H9 (cell line): ENCODE results near the gene SLC51A. TPM values are rescaled to one million over a fixed set of nuclear protein-coding genes. Genes with fewer than 3 reads are reported as not detected.

Experiments
- DNase-seq: peaks from one replicate; pipeline ENCODE4 v3.0.0-alpha.2; 2017
- H2AFZ ChIP-seq: one replicate; pipeline ENCODE4 v1.6.1; 2013; ENCODE audit warnings: mild to moderate bottlenecking, low read length, control low read depth, moderate library complexity
- H2AK5ac ChIP-seq: 2 replicates; pipeline ENCODE4 v1.6.1; 2013; ENCODE audit warnings: low read length, control low read depth, mixed read lengths; ENCODE audit not compliant: insufficient read length
- H2BK120ac ChIP-seq: one replicate; pipeline ENCODE4 v1.6.1; 2013; ENCODE audit warnings: low read depth, mild to moderate bottlenecking, low read length, control low read depth, inconsistent platforms; ENCODE audit not compliant: poor library complexity, severe bottlenecking
- H2BK12ac ChIP-seq: 2 replicates; pipeline ENCODE4 v1.6.1; 2013; ENCODE audit warnings: low read length, control low read depth, mixed read lengths, low read depth; ENCODE audit not compliant: insufficient read length
- H2BK15ac ChIP-seq: 2 replicates; pipeline ENCODE4 v1.6.1; 2013; ENCODE audit warnings: low read depth, low read length, control low read depth
- H2BK20ac ChIP-seq: one replicate; pipeline ENCODE4 v1.6.1; 2013; ENCODE audit warnings: low read depth, mild to moderate bottlenecking, low read length, control low read depth, inconsistent platforms; ENCODE audit not compliant: poor library complexity, severe bottlenecking
- H2BK5ac ChIP-seq: 2 replicates; pipeline ENCODE4 v1.6.1; 2013; ENCODE audit warnings: low read length, control low read depth, mixed read lengths; ENCODE audit not compliant: insufficient read length
- H3K14ac ChIP-seq: 2 replicates; pipeline ENCODE4 v1.6.1; 2013; ENCODE audit warnings: low read length, control low read depth; ENCODE audit not compliant: insufficient read depth
- H3K18ac ChIP-seq: 2 replicates; pipeline ENCODE4 v1.6.1; 2013; ENCODE audit warnings: low read depth, mild to moderate bottlenecking, mixed read lengths, low read length, control low read depth; ENCODE audit not compliant: insufficient read length
- H3K23ac ChIP-seq: 2 replicates; pipeline ENCODE4 v1.6.1; 2013; ENCODE audit warnings: low read length, control low read depth, mixed read lengths, low read depth; ENCODE audit not compliant: insufficient read length
- H3K23me2 ChIP-seq: 2 replicates; pipeline ENCODE4 v1.6.1; 2013; ENCODE audit warnings: low read depth, mild to moderate bottlenecking, mixed read lengths, low read length, control low read depth; ENCODE audit not compliant: insufficient read length, poor library complexity, severe bottlenecking
- H3K27ac ChIP-seq: 2 replicates; pipeline ENCODE4 v1.5.1; 2013; ENCODE audit warnings: low read length, control low read depth, mixed read lengths, low read depth; ENCODE audit not compliant: insufficient read length
- H3K27me3 ChIP-seq: 2 replicates; pipeline ENCODE4 v1.6.1; 2013; ENCODE audit warnings: low read length, control low read depth, inconsistent platforms; ENCODE audit not compliant: insufficient read depth
- H3K4ac ChIP-seq: 2 replicates; pipeline ENCODE4 v1.6.1; 2013; ENCODE audit warnings: low read depth, mild to moderate bottlenecking, control low read depth, inconsistent platforms, low read length, moderate library complexity
- H3K4me1 ChIP-seq: 2 replicates; pipeline ENCODE4 v1.6.1; 2013; ENCODE audit warnings: low read length, control low read depth, inconsistent platforms; ENCODE audit not compliant: insufficient read depth
- H3K4me2 ChIP-seq: 2 replicates; pipeline ENCODE4 v1.6.1; 2013; ENCODE audit warnings: low read length, control low read depth, mixed read lengths; ENCODE audit not compliant: insufficient read length, insufficient read depth
- H3K56ac ChIP-seq: 2 replicates; pipeline ENCODE4 v1.6.1; 2013; ENCODE audit warnings: low read depth, mild to moderate bottlenecking, mixed read lengths, low read length, control low read depth; ENCODE audit not compliant: insufficient read length
- H3K79me1 ChIP-seq: 2 replicates; pipeline ENCODE4 v1.6.1; 2013; ENCODE audit warnings: low read depth, mild to moderate bottlenecking, moderate library complexity, low read length, control low read depth, inconsistent platforms; ENCODE audit not compliant: insufficient read depth, poor library complexity, severe bottlenecking
- H3K79me2 ChIP-seq: 2 replicates; pipeline ENCODE4 v1.6.1; 2013; ENCODE audit warnings: low read length, control low read depth, inconsistent platforms; ENCODE audit not compliant: insufficient read depth
- H3K9ac ChIP-seq: 2 replicates; pipeline ENCODE4 v1.6.1; 2013; ENCODE audit warnings: low read length, control low read depth, mixed read lengths; ENCODE audit not compliant: insufficient read length; ENCODE audit errors: extremely low read depth
- H3K9me3 ChIP-seq: one replicate; pipeline ENCODE4 v1.6.1; 2013; ENCODE audit warnings: low read depth, low read length, inconsistent platforms; ENCODE audit not compliant: control insufficient read depth
- H3T11ph ChIP-seq: one replicate; pipeline ENCODE4 v1.6.1; 2013; ENCODE audit warnings: mild to moderate bottlenecking, low read length, control low read depth, inconsistent platforms
- H4K20me1 ChIP-seq: one replicate; pipeline ENCODE4 v1.6.1; 2013; ENCODE audit not compliant: control insufficient read depth, insufficient read length, insufficient read depth
- H4K5ac ChIP-seq: 2 replicates; pipeline ENCODE4 v1.6.1; 2013; ENCODE audit warnings: low read depth, mild to moderate bottlenecking, mixed read lengths, low read length, control low read depth; ENCODE audit not compliant: insufficient read length
- H4K8ac ChIP-seq: replicated peaks from 2 replicates; pipeline ENCODE4 v1.6.1; 2013; ENCODE audit warnings: low read length, control low read depth, mixed read lengths, low read depth; ENCODE audit not compliant: insufficient read length
- H4K91ac ChIP-seq: 2 replicates; pipeline ENCODE4 v1.6.1; 2013; ENCODE audit warnings: low read depth, mild to moderate bottlenecking, moderate library complexity, mixed read lengths, low read length, control low read depth; ENCODE audit not compliant: insufficient read length
- H3K27ac Mint-ChIP-seq, 3 experiments: 2 replicates in 2 of 3; 3 replicates in 1 of 3; pipeline ENCODE4 v1.8.0; 2020 to 2021; ENCODE audit warnings: mixed read lengths in 3 of 3, mild to moderate bottlenecking in 1 of 3, moderate library complexity in 1 of 3
- H3K27me3 Mint-ChIP-seq: 2 replicates; pipeline ENCODE4 v1.8.0; 2021; ENCODE audit warnings: low read depth, mild to moderate bottlenecking, moderate library complexity, mixed read lengths
- H3K36me3 Mint-ChIP-seq, 3 experiments: 2 replicates in 2 of 3; 3 replicates in 1 of 3; pipeline ENCODE4 v1.8.0; 2020 to 2021; ENCODE audit warnings: low read depth in 3 of 3, mixed read lengths in 3 of 3; ENCODE audit not compliant: insufficient read depth in 1 of 3
- H3K4me1 Mint-ChIP-seq, 2 experiments: 2 replicates each; pipeline ENCODE4 v1.8.0; 2020; ENCODE audit warnings: mixed read lengths in 2 of 2
- H3K4me3 Mint-ChIP-seq, 2 experiments: 2 replicates in 1 of 2; 3 replicates in 1 of 2; pipeline ENCODE4 v1.8.0; 2020 to 2021; ENCODE audit warnings: mild to moderate bottlenecking in 2 of 2, mixed read lengths in 2 of 2, moderate library complexity in 1 of 2
- H3K9me3 Mint-ChIP-seq, 2 experiments: 2 replicates in 1 of 2; 3 replicates in 1 of 2; pipeline ENCODE4 v1.8.0; 2020; ENCODE audit warnings: mild to moderate bottlenecking in 2 of 2, mixed read lengths in 2 of 2, moderate library complexity in 1 of 2
- CTCF ChIP-seq: fragments of 200-600 bp; sonication (generic); conservative IDR thresholded peaks from 3 replicates; pipeline ENCODE4 v1.8.0; 2021; ENCODE audit warnings: antibody characterized with exemption, mild to moderate bottlenecking
- WGBS: extraction: QIAGEN DNeasy Blood & Tissue Kit; methylation state at CpG from one replicate; pipeline ENCODE4 v1.1.7; 2013; ENCODE audit warnings: missing lambda C conversion rate, low lambda C conversion rate, mixed read lengths; ENCODE audit not compliant: insufficient read length; ENCODE audit errors: extremely low coverage; 5-methylcytosine and 5-hydroxymethylcytosine counted together
- total RNA-seq: library from RNA; stranded (reverse); gene quantifications from 2 replicates; pipeline ENCODE4 v1.2.1, GENCODE V29; 2021

Gene SLC51A
- total RNA-seq, 1 experiment from 2014 or later: 5.6 TPM

GRCh38 chr3:196180346-196180745 lies 36.0 kb upstream of the SLC51A start:
- Histone ChIP-seq H4K8ac (no peak overlapping the region), H3K4ac (no peak overlapping the region), H3K9me3 (no peaks in the 10 kb centered on the region), H4K5ac (no peak overlapping the region), H2BK120ac (no peak overlapping the region), H3K4me1 (no peaks in the 10 kb centered on the region; the same call in 1 of the 2 replicates), H3K14ac (peak overlapping the region; percentile 65; the same call in 1 of the 2 replicates), H3K56ac (no peak overlapping the region), H2BK20ac (no peak overlapping the region), H3K79me1 (no peaks in the 10 kb centered on the region), H2AFZ (no peak overlapping the region), H2AK5ac (no peak overlapping the region), H2BK12ac (no peak overlapping the region), H3K23me2 (no peaks in the 10 kb centered on the region), H3K23ac (no peak overlapping the region), H3K79me2 (no peaks in the 10 kb centered on the region), H3K27ac (no peak overlapping the region), H4K91ac (no peak overlapping the region), H3K9ac (no peak overlapping the region), H3K18ac (peak overlapping the region; percentile 69), H4K20me1 (no peaks in the 10 kb centered on the region), H3K4me2 (no peak overlapping the region), H2BK5ac (no peak overlapping the region), H3T11ph (no peak overlapping the region), H2BK15ac (no peak overlapping the region), H3K27me3 (no peaks in the 10 kb centered on the region)
- Mint-ChIP-seq H3K36me3 (no peaks in the 10 kb centered on the region), H3K9me3 (no peaks in the 10 kb centered on the region), H3K27ac (no peak overlapping the region), H3K4me3 (no peak overlapping the region), H3K27me3 (no peaks in the 10 kb centered on the region), H3K4me1 (peaks cover 23 to 27% of the 10 kb centered on the region in 2 experiments)
- no CpG with 5 or more reads among the region's 9 CpGs for WGBS
- no peak for TF ChIP-seq CTCF
- DNase-seq: no peak
